Measurements from ENCODE around the gene ADTRP. TPM values are rescaled to one million over a fixed set of nuclear protein-coding genes. Genes with fewer than 3 reads are reported as not detected.

ADTRP gene
- total and polyA plus RNA-seq, 10 of the 15 experiments (the other 5 are each of a cell fraction or from before 2014, with no cell fraction given): 0.10 to 2.6 (median 2.1) TPM

GRCh38 chr6:11785774-11786579 is 7.4 kb upstream of the ADTRP start (continued):
- peak; percentile 66 for TF ChIP-seq POLR2A (IDR thresholded peaks at IDR 0.05; ENCODE audit: low read depth, low read length)
- peak; percentile 27; the same call in 1 of the 2 replicates for TF ChIP-seq RAD21 (IDR thresholded peaks at IDR 0.05; ENCODE audit: insufficient read depth, low read depth, low read length)
- TF ChIP-seq TBL1XR1 (IDR thresholded peaks at IDR 0.05; ENCODE audit: low read depth, low read length): peak; percentile 84
- TF ChIP-seq USF2 (IDR thresholded peaks at IDR 0.05; ENCODE audit: borderline replicate concordance, low read depth, low read length): no peak
- TF ChIP-seq NR2C2 (IDR thresholded peaks at IDR 0.05; ENCODE audit: borderline replicate concordance, control insufficient read depth, insufficient read length, low read depth): no peak
- no peak for TF ChIP-seq CHD4 (IDR thresholded peaks at IDR 0.05)
- TF ChIP-seq NBN (IDR thresholded peaks at IDR 0.05): peak; percentile 74
- peak; percentile 94 for TF ChIP-seq ATF2 (IDR thresholded peaks at IDR 0.05; ENCODE audit: low read length)
- TF ChIP-seq ZZZ3 (IDR thresholded peaks at IDR 0.05; ENCODE audit: control insufficient read depth, insufficient read length, low read depth): no peak
- TF ChIP-seq KLF5 (IDR thresholded peaks at IDR 0.05; ENCODE audit: partially characterized antibody): peak; percentile 43
- peak; percentile 86 for TF ChIP-seq YY1 (IDR thresholded peaks at IDR 0.05; ENCODE audit: low read depth, low read length)
- no peak for TF ChIP-seq CBX3 (IDR thresholded peaks at IDR 0.05; ENCODE audit: borderline replicate concordance, low read depth)
- no peak for TF ChIP-seq SUPT20H (IDR thresholded peaks at IDR 0.05; ENCODE audit: borderline replicate concordance, control insufficient read depth, low read depth, low read length)
- TF ChIP-seq EP300 (IDR thresholded peaks at IDR 0.05; ENCODE audit: borderline replicate concordance in 1 of 2, control insufficient read depth in 1 of 2, low read depth in 2 of 2, low read length in 2 of 2): peak; percentile 83 to 92
- TF ChIP-seq CREM (IDR thresholded peaks at IDR 0.05; ENCODE audit: low read depth): peak; percentile 90
- TF ChIP-seq ZBTB11 (CRISPR knock-in tag; IDR thresholded peaks at IDR 0.05): no peak
- peak; percentile 88 for TF ChIP-seq TCF12 (IDR thresholded peaks at IDR 0.05; ENCODE audit: low read depth, low read length)
- no peak for TF ChIP-seq ZNF274 (IDR thresholded peaks at IDR 0.05; ENCODE audit: insufficient read depth, insufficient read length)
- no peak for TF ChIP-seq PAX8 (IDR thresholded peaks at IDR 0.05)
- no peak for TF ChIP-seq WRNIP1 (IDR thresholded peaks at IDR 0.05; ENCODE audit: borderline replicate concordance, low read depth, low read length)
- peak; percentile 74; the same call in 1 of the 2 replicates for TF ChIP-seq PAX5 (IDR thresholded peaks at IDR 0.05; ENCODE audit: borderline replicate concordance, low read depth, low read length)
- peak; percentile 95 for TF ChIP-seq IKZF1 (conservative IDR thresholded peaks at IDR 0.05)
- TF ChIP-seq GATAD2B (conservative IDR thresholded peaks at IDR 0.05; ENCODE audit: low read depth): no peak; the same call in none of the 2 replicates
- TF ChIP-seq SIN3A (IDR thresholded peaks at IDR 0.05; ENCODE audit: low read depth, low read length): 0 out of 2 replicates have a peak, but pooled peaks have one; percentile 9
- peak; percentile 21 for TF ChIP-seq SP1 (IDR thresholded peaks at IDR 0.05; ENCODE audit: low read depth, low read length)
- TF ChIP-seq YBX1 (IDR thresholded peaks at IDR 0.05): no peak
- peak; percentile 63; the same call in 1 of the 2 replicates for TF ChIP-seq MEF2A (IDR thresholded peaks at IDR 0.05; ENCODE audit: insufficient read depth, low read depth, low read length)
